ENCODE data around the gene ROBO2.
A peak's percentile ranks its signal among the peaks of the same experiment; 100 is the strongest.

Gene ROBO2

DNA sequence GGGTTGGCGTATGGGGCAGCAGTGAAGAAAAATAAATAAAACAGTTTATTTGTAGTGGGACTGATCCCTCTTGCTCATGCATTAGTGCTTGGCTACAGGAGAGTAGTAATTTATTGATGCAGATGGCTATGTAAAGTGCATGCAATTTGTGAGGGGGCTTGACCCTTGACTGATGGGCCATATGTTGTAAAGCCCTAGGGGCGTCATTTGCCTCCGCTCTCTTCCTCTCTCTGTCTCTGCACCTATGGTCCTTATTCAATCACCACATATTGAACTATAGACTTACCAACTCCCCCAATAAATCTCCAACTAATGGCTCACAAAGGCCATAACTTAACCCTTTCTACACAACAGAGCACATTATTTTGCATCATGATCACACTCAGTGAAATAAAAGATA, 227.7 kb downstream of the ROBO2 start:
- TF ChIP-seq JUND (IDR thresholded peaks at IDR 0.05; ENCODE audit: low read depth) = no peak
- in situ Hi-C loops (cut with HindIII; ENCODE audit: low pct_unique_long_range_greater_than_20kb, low sequenced_read_pairs) = no loop called here
- no peak for DNase-seq (ENCODE audit: low read depth in 1 of 2, low spot score in 1 of 2)

DNA sequence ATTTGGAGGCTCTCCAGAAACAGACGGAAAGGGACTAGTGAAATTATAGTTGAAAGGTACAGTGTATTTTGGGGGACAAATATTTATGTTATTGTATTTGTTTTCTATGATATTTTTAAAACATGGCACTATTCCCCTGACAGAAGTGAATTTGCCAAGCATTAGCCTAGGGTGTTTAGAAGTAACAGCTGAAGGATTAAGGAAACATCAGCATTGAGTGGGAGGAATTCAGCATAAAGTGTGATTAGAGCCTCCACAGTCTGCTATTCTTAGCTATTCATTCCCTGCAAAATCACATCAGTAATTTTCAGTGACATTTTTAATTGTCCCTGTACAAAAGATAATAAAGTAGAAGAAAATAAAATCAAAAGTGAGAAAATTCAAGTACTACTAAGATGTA, 231.4 kb downstream of the ROBO2 start:
- in situ Hi-C loops (cut with HindIII; ENCODE audit: low pct_unique_long_range_greater_than_20kb, low sequenced_read_pairs) = no loop called here
- DNase-seq (ENCODE audit: low read depth in 1 of 2, low spot score in 1 of 2) = no peak
- TF ChIP-seq JUND (IDR thresholded peaks at IDR 0.05; ENCODE audit: low read depth) = no peak

DNA sequence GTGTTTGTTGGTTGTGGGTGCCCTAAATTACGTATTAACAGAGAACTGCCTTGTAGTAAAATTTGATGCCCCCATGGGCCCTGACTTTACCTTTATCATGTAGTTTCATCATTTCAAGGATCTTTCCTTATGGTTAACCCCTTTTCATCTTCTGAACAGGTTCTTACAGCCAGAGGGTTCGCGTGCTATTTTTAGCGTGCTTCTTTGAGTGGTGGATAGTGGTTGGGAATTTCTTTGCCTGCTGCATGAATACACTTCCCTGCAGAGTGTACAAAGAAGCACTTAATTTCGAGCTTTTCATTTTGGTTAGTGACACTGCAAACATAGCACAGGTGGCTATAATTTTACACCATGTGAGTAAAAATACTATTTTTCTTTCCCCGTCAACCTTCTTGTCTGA, 231.8 kb downstream of the ROBO2 start:
- TF ChIP-seq JUND (IDR thresholded peaks at IDR 0.05; ENCODE audit: low read depth) = no peak
- no peak for DNase-seq (ENCODE audit: low read depth in 1 of 2, low spot score in 1 of 2)
- in situ Hi-C loops (cut with HindIII; ENCODE audit: low pct_unique_long_range_greater_than_20kb, low sequenced_read_pairs) = no loop called here

DNA sequence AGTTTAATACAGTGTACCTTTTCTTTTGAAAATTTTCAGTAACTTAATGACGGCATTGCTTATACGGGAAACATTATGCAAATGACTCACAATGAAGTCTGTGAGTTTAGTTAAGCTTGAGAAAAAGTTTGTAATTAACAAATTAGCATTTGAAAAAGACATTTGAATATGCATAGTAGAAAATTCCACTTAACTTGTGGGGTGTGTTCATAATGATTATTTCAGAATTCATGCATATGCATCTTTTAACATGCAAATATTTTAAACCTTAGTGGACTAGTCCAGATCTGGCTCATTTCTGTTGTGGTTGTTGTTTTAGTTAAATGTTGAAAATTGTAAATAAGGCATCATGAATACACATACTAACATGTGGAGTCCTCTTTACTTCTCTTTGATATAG, 239.4 kb downstream of the ROBO2 start:
- DNase-seq (ENCODE audit: low read depth in 1 of 2, low spot score in 1 of 2) = no peak
- no peak for TF ChIP-seq JUND (IDR thresholded peaks at IDR 0.05; ENCODE audit: low read depth)
- in situ Hi-C loops (cut with HindIII; ENCODE audit: low pct_unique_long_range_greater_than_20kb, low sequenced_read_pairs) = no loop called here

- in situ Hi-C loops (cut with HindIII; ENCODE audit: low pct_unique_long_range_greater_than_20kb, low sequenced_read_pairs) = no loop called here
- no peak for TF ChIP-seq JUND (IDR thresholded peaks at IDR 0.05; ENCODE audit: low read depth)
- no peak for DNase-seq (ENCODE audit: low read depth in 1 of 2, low spot score in 1 of 2)
Measured at GRCh38 chr3:77281721-77282120, 241.8 kb downstream of the ROBO2 start.

DNA sequence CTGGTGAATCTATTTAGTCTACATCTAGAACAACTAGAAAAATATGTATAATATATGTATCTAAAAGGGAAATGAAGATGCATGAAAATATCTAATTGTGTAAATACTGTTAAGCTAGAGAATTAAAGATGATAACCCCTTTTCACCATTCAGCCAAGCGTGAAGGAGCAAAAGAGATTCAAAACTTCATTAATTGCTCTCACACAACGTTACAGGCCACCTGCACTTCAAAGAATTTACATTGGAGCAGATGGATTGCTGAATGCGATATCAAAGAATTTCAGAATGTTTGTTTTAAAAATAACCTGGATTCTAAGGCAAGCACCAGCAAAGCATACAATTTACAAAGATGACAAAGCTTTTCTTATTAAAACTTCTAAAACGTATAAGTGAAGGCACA, 243.2 kb downstream of the ROBO2 start:
- in situ Hi-C loops (cut with HindIII; ENCODE audit: low pct_unique_long_range_greater_than_20kb, low sequenced_read_pairs) = no loop called here
- no peak for DNase-seq (ENCODE audit: low read depth in 1 of 2, low spot score in 1 of 2)
- TF ChIP-seq JUND (IDR thresholded peaks at IDR 0.05; ENCODE audit: low read depth) = no peak

DNA sequence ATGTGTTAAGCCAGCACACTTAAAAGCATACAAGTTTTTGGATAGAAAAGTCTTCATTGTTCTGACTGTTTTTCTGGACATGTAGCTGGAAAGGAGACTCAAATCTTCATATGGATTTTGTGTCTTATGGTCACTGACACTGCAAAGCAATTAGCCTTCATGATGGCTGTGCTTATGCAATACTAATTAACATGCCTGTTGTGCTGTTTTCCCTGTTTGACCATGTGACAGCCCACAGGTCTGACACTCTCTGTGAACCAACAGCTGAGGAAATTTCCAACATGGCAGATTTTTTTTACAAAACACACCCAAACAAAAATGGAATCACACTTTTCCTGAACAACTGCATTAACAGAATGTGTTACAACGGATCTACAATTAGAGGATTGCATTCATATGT, 248.4 kb downstream of the ROBO2 start:
- no peak for TF ChIP-seq JUND (IDR thresholded peaks at IDR 0.05; ENCODE audit: low read depth)
- no peak for DNase-seq (ENCODE audit: low read depth in 1 of 2, low spot score in 1 of 2)
- in situ Hi-C loops (cut with HindIII; ENCODE audit: low pct_unique_long_range_greater_than_20kb, low sequenced_read_pairs) = no loop called here

DNA sequence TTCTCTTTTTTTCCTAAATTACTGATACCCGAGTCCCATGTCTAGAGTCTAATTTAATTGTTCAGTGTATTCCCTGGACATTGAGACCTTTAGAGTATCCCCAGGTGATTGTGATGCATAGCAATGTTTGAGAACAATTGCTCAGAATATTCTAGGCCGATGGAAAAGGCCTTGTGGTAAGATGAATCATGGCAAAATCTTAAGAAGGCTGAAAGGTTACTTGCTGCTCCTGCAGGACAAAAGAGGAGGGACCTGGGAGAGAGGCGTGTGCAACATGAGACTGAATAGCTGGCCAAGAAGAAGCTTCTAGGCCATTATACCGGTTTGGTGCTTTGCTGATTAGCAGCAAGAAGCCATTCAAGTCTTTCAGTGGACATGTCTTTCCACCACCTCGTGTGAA, 256.6 kb downstream of the ROBO2 start:
- in situ Hi-C loops (cut with HindIII; ENCODE audit: low pct_unique_long_range_greater_than_20kb, low sequenced_read_pairs) = no loop called here
- TF ChIP-seq JUND (IDR thresholded peaks at IDR 0.05; ENCODE audit: low read depth) = no peak
- DNase-seq (ENCODE audit: low read depth in 1 of 2, low spot score in 1 of 2) = peak in 1 of 2 experiments; percentile 27

DNA sequence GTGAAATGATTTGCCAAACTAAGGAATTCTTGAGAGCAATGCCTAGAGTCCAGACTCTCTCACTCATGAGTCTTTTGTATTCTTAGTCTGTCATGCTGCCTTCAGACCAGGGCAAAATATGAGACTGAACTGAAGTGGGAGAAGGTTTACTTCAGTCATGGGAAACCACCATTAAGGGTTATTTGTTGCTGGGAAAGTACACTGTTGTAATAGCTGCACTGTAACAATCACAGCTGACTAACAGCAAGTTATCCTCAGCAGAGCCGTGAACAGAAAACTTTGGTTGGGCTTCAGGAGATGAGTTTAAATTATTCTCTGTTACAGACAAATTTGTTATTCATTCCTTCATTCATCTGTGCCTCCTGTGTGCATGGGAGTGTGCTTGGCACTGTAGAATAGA, 258.5 kb downstream of the ROBO2 start:
- TF ChIP-seq JUND (IDR thresholded peaks at IDR 0.05; ENCODE audit: low read depth) = no peak
- in situ Hi-C loops (cut with HindIII; ENCODE audit: low pct_unique_long_range_greater_than_20kb, low sequenced_read_pairs) = no loop called here
- DNase-seq (ENCODE audit: low read depth in 1 of 2, low spot score in 1 of 2) = no peak

- in situ Hi-C loops (cut with HindIII; ENCODE audit: low pct_unique_long_range_greater_than_20kb, low sequenced_read_pairs) = no loop called here
- no peak for DNase-seq (ENCODE audit: low read depth in 1 of 2, low spot score in 1 of 2)
- TF ChIP-seq JUND (IDR thresholded peaks at IDR 0.05; ENCODE audit: low read depth) = no peak
Measured at GRCh38 chr3:77303955-77304699, 264.2 kb downstream of the ROBO2 start.

DNA sequence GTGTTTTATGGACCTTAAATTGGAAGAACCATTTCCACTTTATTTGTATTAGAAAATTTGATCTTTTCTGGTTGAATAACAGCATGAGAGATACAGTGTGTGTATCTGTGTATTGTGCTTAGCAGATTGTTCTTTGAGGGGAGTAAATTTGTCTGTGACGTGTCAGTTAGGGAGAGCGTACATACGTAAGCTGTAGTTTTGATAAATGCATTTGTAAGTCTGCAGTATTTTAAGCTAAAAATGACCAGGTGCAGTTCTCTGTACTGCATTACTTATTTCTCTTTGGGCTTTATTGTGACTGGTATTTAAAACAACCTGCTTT, 264.8 kb downstream of the ROBO2 start:
- in situ Hi-C loops (cut with HindIII; ENCODE audit: low pct_unique_long_range_greater_than_20kb, low sequenced_read_pairs) = no loop called here
- no peak for DNase-seq (ENCODE audit: low read depth in 1 of 2, low spot score in 1 of 2)
- TF ChIP-seq JUND (IDR thresholded peaks at IDR 0.05; ENCODE audit: low read depth) = no peak

GRCh38 chr3:77309460-77309859, 269.6 kb downstream of the ROBO2 start:
- TF ChIP-seq JUND (IDR thresholded peaks at IDR 0.05; ENCODE audit: low read depth) = no peak
- in situ Hi-C loops (cut with HindIII; ENCODE audit: low pct_unique_long_range_greater_than_20kb, low sequenced_read_pairs) = no loop called here
- DNase-seq (ENCODE audit: low read depth in 1 of 2, low spot score in 1 of 2) = no peak

DNA sequence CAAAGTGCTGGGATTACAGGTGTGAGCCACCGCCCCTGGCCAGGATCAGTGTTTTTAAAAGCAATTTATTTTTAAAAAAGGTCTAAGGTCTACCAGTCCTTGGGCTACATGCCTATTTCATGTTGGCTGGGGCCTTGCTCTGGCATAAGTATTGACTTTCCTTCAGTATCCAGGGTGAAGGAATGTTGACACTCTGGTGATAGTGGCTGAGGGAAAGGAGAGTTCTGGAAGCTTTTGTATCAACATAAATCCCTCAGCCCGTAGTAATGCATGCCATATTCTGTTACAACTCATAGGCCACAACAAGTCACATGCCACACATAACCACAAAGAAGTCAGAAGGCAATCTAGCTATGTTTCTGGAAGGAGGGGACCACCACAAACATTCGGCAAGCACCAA, 273.9 kb downstream of the ROBO2 start:
- TF ChIP-seq JUND (IDR thresholded peaks at IDR 0.05; ENCODE audit: low read depth) = no peak
- DNase-seq (ENCODE audit: low read depth in 1 of 2, low spot score in 1 of 2) = no peak
- in situ Hi-C loops (cut with HindIII; ENCODE audit: low pct_unique_long_range_greater_than_20kb, low sequenced_read_pairs) = no loop called here

DNA sequence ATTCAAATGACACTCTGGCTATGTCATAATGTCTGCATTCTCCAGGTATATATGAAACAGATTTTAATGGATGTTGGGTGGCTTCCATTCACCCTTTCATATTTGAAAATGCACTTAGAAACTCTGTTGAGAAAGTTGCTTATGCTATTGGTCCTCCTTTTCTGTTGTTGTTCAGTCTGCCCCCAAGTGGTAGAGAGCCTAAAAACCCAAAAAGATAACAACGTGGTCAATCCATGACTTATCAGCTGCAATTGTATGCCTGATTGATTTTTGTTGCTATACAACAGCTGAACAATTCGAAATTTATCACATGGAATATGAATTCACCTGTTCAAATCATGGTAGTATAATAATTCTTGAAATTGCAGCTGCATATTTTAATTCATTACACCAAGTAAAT, 279.8 kb downstream of the ROBO2 start:
- in situ Hi-C loops (cut with HindIII; ENCODE audit: low pct_unique_long_range_greater_than_20kb, low sequenced_read_pairs) = no loop called here
- TF ChIP-seq JUND (IDR thresholded peaks at IDR 0.05; ENCODE audit: low read depth) = no peak
- DNase-seq (ENCODE audit: low read depth in 1 of 2, low spot score in 1 of 2) = peak in 1 of 2 experiments; percentile 20

All from T47D (cell line).